ENCODE results near the gene BRCA1.

GRCh38 chr17:43031666-43032065, 93.5 kb downstream of the BRCA1 start:
- TF ChIP-seq POLR2AphosphoS5 (IDR thresholded peaks at IDR 0.05; ENCODE audit: borderline replicate concordance, low read depth, low read length) (no peak), EZH2 (IDR thresholded peaks at IDR 0.05) (no peak)
